Measurements from ENCODE around the gene PSMD3. TPM values are rescaled to one million over a fixed set of nuclear protein-coding genes. Genes with fewer than 3 reads are reported as not detected.

Gene PSMD3
- total RNA-seq, 1 donor from 2014 or later = 106 TPM

DNA sequence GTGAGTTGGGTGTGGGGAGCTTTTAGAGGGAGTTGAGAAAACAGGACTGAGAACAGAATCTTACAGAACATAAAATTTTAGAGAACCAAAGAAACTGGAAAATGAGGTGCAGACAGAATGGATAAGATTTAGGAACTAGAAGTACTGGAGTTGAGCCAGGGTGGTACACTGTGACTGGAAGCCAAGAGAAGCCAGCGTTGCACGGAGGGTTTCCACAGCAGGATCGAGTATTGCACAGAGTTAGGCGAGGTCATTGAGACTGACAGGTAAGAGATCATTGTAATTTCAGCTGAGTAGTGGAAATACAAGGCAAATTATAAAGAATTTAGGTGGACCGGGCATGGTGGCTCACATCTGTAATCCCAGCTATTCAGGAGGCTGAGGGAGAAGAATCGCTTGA is 11.2 kb upstream of the PSMD3 start:
- DNase-seq (ENCODE audit: low read depth) = no peak
- TF ChIP-seq, protein P1, sequence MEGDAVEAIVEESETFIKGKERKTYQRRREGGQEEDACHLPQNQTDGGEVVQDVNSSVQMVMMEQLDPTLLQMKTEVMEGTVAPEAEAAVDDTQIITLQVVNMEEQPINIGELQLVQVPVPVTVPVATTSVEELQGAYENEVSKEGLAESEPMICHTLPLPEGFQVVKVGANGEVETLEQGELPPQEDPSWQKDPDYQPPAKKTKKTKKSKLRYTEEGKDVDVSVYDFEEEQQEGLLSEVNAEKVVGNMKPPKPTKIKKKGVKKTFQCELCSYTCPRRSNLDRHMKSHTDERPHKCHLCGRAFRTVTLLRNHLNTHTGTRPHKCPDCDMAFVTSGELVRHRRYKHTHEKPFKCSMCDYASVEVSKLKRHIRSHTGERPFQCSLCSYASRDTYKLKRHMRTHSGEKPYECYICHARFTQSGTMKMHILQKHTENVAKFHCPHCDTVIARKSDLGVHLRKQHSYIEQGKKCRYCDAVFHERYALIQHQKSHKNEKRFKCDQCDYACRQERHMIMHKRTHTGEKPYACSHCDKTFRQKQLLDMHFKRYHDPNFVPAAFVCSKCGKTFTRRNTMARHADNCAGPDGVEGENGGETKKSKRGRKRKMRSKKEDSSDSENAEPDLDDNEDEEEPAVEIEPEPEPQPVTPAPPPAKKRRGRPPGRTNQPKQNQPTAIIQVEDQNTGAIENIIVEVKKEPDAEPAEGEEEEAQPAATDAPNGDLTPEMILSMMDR (conservative IDR thresholded peaks at IDR 0.05; ENCODE audit: low read depth, low read length) = no peak
- H3K4me3 ChIP-seq (ENCODE audit: low read depth, low read length) = no peak overlapping the region

DNA sequence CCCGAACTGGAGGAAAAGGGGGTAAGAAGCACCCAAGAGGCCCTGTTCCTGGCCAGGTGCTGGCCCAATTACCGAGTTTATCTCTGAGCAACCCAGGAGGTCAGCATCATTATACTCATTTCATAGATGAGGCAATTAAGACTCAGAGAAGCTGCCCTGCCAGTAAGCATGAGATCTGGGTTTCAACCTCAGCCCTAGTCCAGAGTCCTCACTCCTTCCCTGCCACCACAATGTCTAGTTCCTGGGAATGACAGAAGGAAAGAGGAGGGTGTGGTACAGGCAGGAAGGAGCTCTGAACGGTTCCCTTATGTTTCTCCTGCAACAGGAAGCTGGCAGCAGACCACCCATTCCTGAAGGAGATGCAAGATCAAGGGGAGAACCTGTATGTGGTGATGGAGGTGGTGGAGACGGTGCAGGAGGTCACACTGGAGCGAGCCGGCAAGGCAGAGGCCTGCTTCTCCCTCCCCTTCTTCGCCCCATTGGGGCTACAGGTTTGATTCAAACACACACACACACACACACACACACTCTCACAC is 10.4 kb upstream of the PSMD3 start:
- no peak for DNase-seq (ENCODE audit: low read depth)
- TF ChIP-seq, protein P1 (conservative IDR thresholded peaks at IDR 0.05; ENCODE audit: low read depth, low read length) = no peak
- H3K4me3 ChIP-seq (ENCODE audit: low read depth, low read length) = no peak overlapping the region

DNA sequence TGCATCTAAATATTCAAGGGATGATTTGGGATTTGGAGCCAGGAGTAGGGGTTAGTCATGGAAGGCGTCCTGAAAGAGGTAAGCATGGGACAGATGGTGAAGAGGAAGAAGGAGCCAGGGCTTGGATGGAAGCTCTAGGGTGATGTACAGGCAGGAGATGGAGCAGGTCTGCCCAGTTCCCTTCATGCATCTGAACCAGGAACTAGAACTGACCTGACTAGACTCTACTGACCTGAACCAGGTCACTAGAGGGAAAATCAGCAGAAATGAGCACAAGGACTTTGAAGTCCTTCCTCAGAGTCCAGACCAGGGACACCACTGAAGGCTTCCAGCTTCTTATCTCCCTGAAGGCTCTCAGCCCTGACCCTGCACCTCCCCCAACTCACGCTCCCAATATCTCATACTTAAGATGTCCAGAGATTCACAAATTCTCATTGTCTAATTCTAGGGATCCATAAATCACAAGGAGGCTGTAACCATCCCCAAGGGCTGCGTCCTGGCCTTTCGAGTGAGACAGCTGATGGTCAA is 9.5 kb upstream of the PSMD3 start:
- TF ChIP-seq, protein P1 (conservative IDR thresholded peaks at IDR 0.05; ENCODE audit: low read depth, low read length) = no peak
- no peak overlapping the region for H3K4me3 ChIP-seq (ENCODE audit: low read depth, low read length)
- DNase-seq (ENCODE audit: low read depth) = no peak

DNA sequence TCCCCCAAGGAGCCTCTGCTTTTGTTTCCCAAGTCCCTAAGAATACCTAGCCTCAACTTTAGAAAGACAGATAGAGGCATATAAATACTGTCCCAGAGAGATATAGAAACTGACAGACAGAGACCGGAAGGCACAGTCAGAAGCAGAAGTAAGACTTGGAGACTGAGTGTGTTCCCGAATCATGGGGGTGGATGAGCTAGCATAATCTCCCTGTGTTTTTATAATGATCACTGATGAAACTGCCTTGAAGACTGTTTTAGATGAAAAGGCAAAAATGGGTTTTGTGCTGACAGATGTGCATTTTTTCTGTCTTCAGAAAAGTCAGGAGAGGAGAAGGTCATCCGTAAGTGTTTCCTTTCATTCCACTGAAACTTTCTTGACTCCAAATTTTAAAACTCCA is 8.3 kb upstream of the PSMD3 start:
- no peak for DNase-seq (ENCODE audit: low read depth)
- TF ChIP-seq, protein P1 (conservative IDR thresholded peaks at IDR 0.05; ENCODE audit: low read depth, low read length) = no peak
- no peak overlapping the region for H3K4me3 ChIP-seq (ENCODE audit: low read depth, low read length)

DNA sequence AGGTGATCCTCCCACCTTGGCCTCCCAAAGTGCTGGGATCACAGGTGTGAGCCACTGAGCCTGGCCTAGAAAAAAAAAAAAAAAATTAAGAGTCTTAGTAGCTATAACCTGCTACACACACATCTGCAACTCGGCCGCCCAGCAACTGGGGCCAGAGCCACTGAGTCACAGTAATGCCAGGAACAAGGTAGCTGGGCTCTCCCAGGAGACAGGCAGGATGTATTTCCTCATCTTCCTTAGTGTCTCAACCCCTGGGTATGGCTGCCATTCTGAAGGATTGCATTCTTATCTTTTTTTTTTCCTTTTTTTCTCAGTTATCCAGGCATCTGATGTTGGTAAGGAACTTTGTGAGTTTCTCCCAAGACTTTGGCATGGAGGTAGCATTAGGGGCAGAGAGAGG is 7.1 kb upstream of the PSMD3 start:
- no peak for DNase-seq (ENCODE audit: low read depth)
- TF ChIP-seq, protein P1 (conservative IDR thresholded peaks at IDR 0.05; ENCODE audit: low read depth, low read length) = no peak
- H3K4me3 ChIP-seq (ENCODE audit: low read depth, low read length) = no peak overlapping the region

DNA sequence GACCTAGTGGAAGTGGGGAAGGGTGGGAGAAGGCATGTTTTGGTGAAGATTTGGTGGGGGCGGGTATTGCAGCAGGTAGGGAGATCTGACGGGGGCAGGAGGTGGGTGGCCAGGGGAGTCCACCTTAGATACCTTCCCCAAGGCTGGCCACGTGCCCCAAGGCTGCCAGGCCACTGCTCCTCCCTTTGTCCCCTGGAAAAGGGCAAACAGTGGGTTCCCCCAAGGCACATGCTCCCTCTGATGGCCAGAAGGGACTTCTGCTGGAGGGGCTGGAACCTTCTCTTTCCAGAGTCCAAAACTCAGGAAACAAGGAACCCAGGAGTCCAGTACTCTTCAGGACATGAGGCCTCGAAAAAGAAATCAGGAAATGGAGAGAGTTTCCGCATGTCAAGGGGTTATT is 6.2 kb upstream of the PSMD3 start:
- TF ChIP-seq, protein P1 (conservative IDR thresholded peaks at IDR 0.05; ENCODE audit: low read depth, low read length) = no peak
- no peak for DNase-seq (ENCODE audit: low read depth)
- no peak overlapping the region for H3K4me3 ChIP-seq (ENCODE audit: low read depth, low read length)

DNA sequence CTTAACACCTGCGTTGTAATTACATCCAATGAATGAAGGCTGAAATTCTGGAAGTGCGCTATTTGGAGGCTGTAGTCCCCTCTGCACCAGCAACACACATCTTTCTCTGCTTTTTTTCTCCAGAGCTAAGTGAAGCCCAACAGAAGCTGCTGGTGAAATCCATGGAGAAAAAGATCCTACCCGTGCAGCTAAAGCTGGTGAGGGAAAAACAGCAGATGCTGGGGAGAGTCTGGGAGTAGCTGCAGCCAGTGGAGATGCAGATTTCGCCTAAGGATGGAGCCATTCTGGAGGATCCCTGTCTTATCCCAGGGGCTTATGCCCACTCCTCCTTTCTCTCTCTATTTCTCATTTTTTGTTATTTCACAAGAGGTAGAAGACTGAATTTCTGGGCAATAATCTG is 4.8 kb upstream of the PSMD3 start:
- no peak overlapping the region for H3K4me3 ChIP-seq (ENCODE audit: low read depth, low read length)
- DNase-seq (ENCODE audit: low read depth) = no peak
- TF ChIP-seq, protein P1 (conservative IDR thresholded peaks at IDR 0.05; ENCODE audit: low read depth, low read length) = no peak
